Thymus (tissue), 11 donors: ENCODE measurements around the gene SYTL2. TPM values are rescaled to one million over a fixed set of nuclear protein-coding genes. Genes with fewer than 3 reads are reported as not detected.

Experiments
- DNase-seq, 9 donors: peaks; one replicate each; pipeline ENCODE4 v3.0.0-alpha.2; 2013; ENCODE audit warnings: low spot score in 9 of 9, low read depth in 6 of 9, missing footprints in 1 of 9
- H3K27ac ChIP-seq, 2 donors: one replicate each; pipeline ENCODE4 v1.5.1; 2013; ENCODE audit warnings: control low read depth in 1 of 2, low read depth in 1 of 2, low read length in 1 of 2, mild to moderate bottlenecking in 1 of 2, moderate library complexity in 1 of 2
- H3K27me3 ChIP-seq, 2 donors: one replicate each; pipeline ENCODE4 v1.5.1; 2013; ENCODE audit warnings: low read length in 1 of 2; ENCODE audit not compliant: control insufficient read depth in 2 of 2, insufficient read depth in 1 of 2
- H3K36me3 ChIP-seq, 2 donors: one replicate each; pipeline ENCODE4 v1.5.1; 2013; ENCODE audit warnings: low read length in 1 of 2, mild to moderate bottlenecking in 1 of 2, moderate library complexity in 1 of 2; ENCODE audit not compliant: control insufficient read depth in 2 of 2, insufficient read depth in 2 of 2
- H3K4me1 ChIP-seq, 2 donors: one replicate each; pipeline ENCODE4 v1.5.1; 2013; ENCODE audit warnings: low read length in 2 of 2; ENCODE audit not compliant: control insufficient read depth in 2 of 2, insufficient read depth in 2 of 2
- H3K4me3 ChIP-seq, 2 donors: one replicate each; pipeline ENCODE4 v1.5.1; 2013; ENCODE audit warnings: low read length in 2 of 2, control low read depth in 1 of 2, mild to moderate bottlenecking in 1 of 2
- H3K9me3 ChIP-seq, 2 donors: one replicate each; pipeline ENCODE4 v1.5.1; 2013; ENCODE audit warnings: low read length in 1 of 2, mild to moderate bottlenecking in 1 of 2; ENCODE audit not compliant: control insufficient read depth in 2 of 2, insufficient read depth in 1 of 2
- WGBS: extraction: QIAGEN DNeasy Blood & Tissue Kit; methylation state at CpG from one replicate; pipeline ENCODE4 v1.1.7; 2013; 5-methylcytosine and 5-hydroxymethylcytosine counted together
- polyA plus RNA-seq: library from polyadenylated mRNA; stranded (reverse); fragments of 200-250 nt; gene quantifications from one replicate; pipeline ENCODE4 v1.2.3, GENCODE V29; 2013
- total RNA-seq: library from RNA; stranded (reverse); fragments of 120-200 nt; gene quantifications from one replicate; pipeline ENCODE4 v1.2.4, GENCODE V29; 2013
- donor health status: healthy.

Gene SYTL2
- total and polyA plus RNA-seq, 2 donors, result 15.1 to 22.2 TPM

DNA sequence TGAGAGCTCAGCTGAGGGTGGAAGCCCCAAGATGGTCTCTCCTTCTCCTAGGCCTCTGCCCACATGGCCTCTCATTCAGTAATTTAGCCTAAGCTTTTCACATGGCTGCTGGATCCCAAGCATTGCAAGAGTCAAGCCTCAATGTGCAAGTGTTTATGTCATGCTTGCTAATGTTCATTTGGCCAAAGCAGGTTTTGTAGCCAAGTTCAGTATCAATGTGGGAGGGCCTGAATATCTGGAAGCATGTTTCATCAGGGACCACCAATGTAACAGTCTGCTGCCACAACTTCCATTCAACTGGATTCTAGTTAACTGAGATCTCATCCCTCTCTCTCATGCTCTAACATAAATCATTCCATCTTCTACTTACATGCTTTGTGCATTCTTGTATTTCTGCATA is 8.5 kb upstream of the SYTL2 start:
- no peak overlapping the region for H3K4me3 ChIP-seq
- no peak for DNase-seq
- H3K4me1 ChIP-seq, result peaks cover 0 to 9% of the 10 kb centered on the region in 2 donors
- H3K27ac ChIP-seq, result no peak overlapping the region
- H3K27me3 ChIP-seq, result peaks cover 0 to 10% of the 10 kb centered on the region in 2 donors
- no peaks in the 10 kb centered on the region for H3K36me3 ChIP-seq
- H3K9me3 ChIP-seq, result no peaks in the 10 kb centered on the region

DNA sequence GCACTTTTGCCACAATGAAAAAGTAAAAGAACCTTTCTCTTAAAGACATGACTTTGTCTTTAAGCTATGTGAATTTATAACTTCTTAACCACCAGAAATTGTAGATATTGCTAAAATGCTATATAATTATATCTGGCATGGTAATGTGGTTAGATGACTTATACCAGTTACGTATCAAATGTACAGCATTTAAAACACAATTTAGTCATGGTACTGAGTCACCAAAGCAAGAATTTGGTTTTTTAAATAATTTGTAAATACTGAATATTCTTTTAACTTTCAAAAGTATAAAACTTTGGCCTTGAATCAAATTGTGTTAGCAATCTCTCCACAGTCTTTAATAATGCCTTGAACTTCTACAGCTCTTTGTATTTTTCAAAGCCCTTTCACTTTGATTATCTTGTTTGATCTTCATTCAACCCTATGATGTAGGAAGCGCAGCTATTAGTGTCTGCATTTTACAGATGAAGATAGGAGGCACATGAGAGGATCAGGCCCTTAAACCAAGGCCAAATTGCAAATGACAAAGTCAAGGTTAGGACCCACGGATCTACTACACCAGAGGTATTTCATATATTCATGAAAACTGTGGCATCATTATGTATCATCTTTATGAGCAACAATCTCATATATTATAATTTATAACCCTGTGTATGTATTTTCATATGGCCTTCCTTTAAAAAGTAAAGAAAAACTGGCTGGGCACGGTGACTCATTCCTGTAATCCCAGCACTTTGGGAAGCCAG is 4.4 kb upstream of the SYTL2 start:
- Histone ChIP-seq H3K36me3 (no peaks in the 10 kb centered on the region), H3K4me3 (no peak overlapping the region), H3K27me3 (peaks cover 14 to 36% of the 10 kb centered on the region in 2 donors), H3K27ac (no peak overlapping the region), H3K9me3 (no peaks in the 10 kb centered on the region), H3K4me1 (peaks cover 0 to 10% of the 10 kb centered on the region in 2 donors)
- WGBS, result 83% methylated on average over 4 of the region's 4 CpGs
- no peak for DNase-seq

DNA sequence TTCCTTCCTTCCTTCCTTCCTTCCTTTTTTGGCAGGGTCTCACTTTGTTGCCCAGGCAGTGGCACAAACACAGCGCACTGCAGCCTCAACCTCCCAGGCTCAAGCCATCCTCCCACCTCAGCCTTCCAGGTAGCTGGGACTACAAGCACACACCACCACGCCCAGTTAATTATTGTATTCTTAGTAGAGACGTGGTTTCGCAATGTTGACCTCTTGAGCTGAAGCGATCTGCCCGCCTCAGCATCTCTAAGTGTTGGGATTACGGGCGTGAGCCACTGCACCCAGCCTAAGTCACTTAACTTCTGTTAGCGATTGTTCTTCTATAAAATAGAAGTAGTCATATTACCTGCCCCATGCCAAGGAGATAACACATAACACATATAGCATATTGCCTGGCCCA is 2.8 kb upstream of the SYTL2 start:
- Histone ChIP-seq H3K9me3 (no peaks in the 10 kb centered on the region), H3K27me3 (peaks cover 24 to 52% of the 10 kb centered on the region in 2 donors), H3K4me1 (peaks cover 0 to 17% of the 10 kb centered on the region in 2 donors), H3K27ac (no peak overlapping the region), H3K4me3 (no peak overlapping the region), H3K36me3 (no peaks in the 10 kb centered on the region)
- no peak for DNase-seq
- 96% methylated on average over 9 of the region's 9 CpGs for WGBS

DNA sequence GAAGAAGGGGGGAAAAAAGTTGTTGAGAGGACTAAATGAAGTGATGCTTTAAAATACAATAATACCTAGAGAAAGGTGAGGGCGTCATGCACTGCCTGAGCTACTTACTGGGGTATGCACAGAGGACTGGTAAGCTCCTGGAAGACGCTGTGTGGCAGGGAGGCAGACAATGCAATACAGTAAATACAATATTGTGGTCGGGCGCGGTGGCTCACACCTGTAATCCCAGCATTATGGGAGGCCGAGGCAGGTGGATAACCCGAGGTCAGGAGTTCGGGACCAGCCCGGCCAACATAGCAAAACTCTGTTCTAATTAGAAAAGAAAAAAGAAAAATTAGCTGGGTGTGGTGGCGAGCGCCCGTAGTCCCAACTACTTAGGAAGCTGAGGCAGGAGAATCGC is 683 bp upstream of the SYTL2 start:
- WGBS, result 87% methylated on average over 13 of the region's 13 CpGs
- no peaks in the 10 kb centered on the region for H3K36me3 ChIP-seq
- peaks cover 0 to 17% of the 10 kb centered on the region in 2 donors for H3K4me1 ChIP-seq
- H3K4me3 ChIP-seq, result peak overlapping the region; percentile 11 to 50
- no peak overlapping the region for H3K27ac ChIP-seq
- DNase-seq, result no peak
- H3K27me3 ChIP-seq, result peaks cover 24 to 58% of the 10 kb centered on the region in 2 donors
- no peaks in the 10 kb centered on the region for H3K9me3 ChIP-seq

DNA sequence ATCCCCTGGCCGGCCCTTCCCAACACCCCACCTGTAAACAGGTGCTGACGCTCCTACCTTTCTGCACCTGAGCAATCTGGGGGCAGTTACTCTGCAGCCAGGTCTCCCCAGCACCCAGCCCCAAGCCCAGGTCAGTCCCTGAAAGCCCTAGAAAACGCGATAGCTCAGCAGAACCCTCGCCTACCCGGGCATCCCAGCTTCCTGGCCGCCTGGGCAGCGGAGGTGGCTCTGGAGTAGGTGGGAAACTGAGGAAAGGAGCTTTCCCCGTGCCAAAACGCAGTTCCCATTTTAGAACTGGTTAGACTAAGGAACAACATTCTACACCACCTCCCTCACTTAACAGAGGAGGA is 445 bp downstream of the SYTL2 start:
- Histone ChIP-seq H3K27me3 (peaks cover 24 to 56% of the 10 kb centered on the region in 2 donors), H3K4me1 (peaks cover 0 to 17% of the 10 kb centered on the region in 2 donors), H3K4me3 (peak overlapping the region; percentile 38 to 50), H3K36me3 (no peaks in the 10 kb centered on the region), H3K9me3 (no peaks in the 10 kb centered on the region), H3K27ac (peak overlapping the region in 1 of 2 donors; percentile 47)
- DNase-seq, result no peak
- WGBS, result 5% methylated on average over 10 of the region's 10 CpGs

DNA sequence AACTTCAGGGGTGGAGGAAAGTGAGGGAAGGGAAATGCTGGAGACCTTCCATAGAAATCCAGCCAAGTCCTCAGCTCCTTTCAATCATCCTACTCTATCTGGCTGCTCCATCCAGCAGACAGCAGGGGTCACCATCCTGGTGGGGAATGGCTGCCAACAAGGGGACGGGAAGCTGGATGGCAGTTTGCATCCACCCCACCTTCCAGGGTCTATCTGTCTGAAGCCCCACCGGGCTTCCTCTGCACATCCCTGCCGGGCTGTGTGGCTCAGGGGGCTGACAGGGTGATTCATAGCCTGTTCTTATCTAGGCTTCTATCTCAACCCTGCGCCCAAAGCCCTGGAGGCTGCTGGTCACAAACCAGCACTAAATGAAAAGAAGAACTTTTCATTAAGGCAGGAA is 1.1 kb downstream of the SYTL2 start:
- peaks cover 0 to 17% of the 10 kb centered on the region in 2 donors for H3K4me1 ChIP-seq
- H3K27me3 ChIP-seq, result peaks cover 24 to 60% of the 10 kb centered on the region in 2 donors
- peak overlapping the region in 1 of 2 donors; percentile 15 for H3K27ac ChIP-seq
- DNase-seq, result peak in 1 of 9 donors; percentile 6
- peak overlapping the region; percentile 38 to 50 for H3K4me3 ChIP-seq
- no peaks in the 10 kb centered on the region for H3K9me3 ChIP-seq
- H3K36me3 ChIP-seq, result no peaks in the 10 kb centered on the region
- 11% methylated on average over 4 of the region's 4 CpGs for WGBS

DNA sequence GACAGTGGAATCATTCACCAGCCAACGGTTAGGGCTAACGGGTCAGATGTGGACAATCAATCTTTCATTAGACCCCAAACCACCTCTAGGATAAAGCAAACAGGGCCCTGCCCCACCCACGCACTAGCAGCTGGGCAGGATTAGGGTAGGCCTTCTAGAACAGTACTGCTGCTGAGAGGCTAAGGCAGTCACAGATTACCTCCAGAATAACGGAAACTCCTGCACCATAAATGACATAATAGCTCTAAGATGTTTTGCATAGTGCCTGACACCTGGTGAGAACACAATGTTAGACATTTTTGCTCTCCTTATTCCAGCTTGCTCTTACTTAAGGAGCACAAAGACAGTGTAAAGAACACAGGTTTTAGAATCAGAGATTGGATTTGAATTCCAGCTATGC is 1.8 kb downstream of the SYTL2 start:
- 93% methylated on average over 4 of the region's 4 CpGs for WGBS
- peak in 1 of 9 donors; percentile 29 for DNase-seq
- H3K9me3 ChIP-seq, result no peaks in the 10 kb centered on the region
- H3K36me3 ChIP-seq, result no peaks in the 10 kb centered on the region
- H3K4me1 ChIP-seq, result peaks cover 0 to 17% of the 10 kb centered on the region in 2 donors
- H3K4me3 ChIP-seq, result no peak overlapping the region
- peaks cover 24 to 60% of the 10 kb centered on the region in 2 donors for H3K27me3 ChIP-seq
- H3K27ac ChIP-seq, result no peak overlapping the region

DNA sequence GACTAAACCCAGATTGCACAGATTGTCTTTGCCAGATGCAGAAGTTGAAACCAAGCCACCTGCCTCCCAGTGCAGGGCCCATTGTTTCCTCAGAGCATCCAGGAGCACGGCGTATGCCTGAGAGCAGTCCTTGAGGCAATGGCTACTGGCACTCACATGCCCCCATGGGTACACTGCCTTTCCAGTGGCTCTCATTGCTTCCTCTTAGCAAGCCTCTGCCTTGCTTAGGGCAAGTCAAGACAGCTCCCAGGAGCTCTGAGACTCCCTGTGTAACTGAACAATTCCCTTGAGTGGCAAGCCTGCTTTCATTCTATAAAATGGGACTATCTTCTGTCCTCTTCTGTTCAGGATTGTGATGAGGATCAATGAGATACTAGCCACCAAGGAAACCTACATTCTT is 4.1 kb downstream of the SYTL2 start:
- peaks cover 0 to 17% of the 10 kb centered on the region in 2 donors for H3K4me1 ChIP-seq
- no peak overlapping the region for H3K27ac ChIP-seq
- 94% methylated on average over 2 of the region's 2 CpGs for WGBS
- H3K27me3 ChIP-seq, result peaks cover 20 to 41% of the 10 kb centered on the region in 2 donors
- DNase-seq, result no peak
- no peaks in the 10 kb centered on the region for H3K36me3 ChIP-seq
- no peaks in the 10 kb centered on the region for H3K9me3 ChIP-seq
- no peak overlapping the region for H3K4me3 ChIP-seq

DNA sequence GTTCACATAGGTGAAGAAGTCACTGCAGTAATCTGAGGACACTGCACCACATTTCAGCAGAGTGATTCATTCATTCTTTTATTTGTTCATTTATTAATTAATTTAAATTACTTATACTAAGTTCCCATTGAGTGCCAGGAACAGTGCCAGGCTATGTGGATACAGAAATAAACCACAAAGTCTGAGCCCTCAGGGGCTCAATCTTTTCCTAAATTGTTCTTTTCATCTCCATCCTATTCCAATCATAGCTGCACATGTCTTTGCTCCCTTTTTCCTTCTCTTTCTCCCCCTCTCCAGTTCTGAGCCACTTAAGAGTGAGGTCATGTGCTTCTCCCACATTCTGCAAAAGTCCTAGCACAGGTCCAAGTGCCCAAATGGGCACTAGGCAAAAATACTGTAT is 4.9 kb downstream of the SYTL2 start:
- no peaks in the 10 kb centered on the region for H3K36me3 ChIP-seq
- H3K27ac ChIP-seq, result no peak overlapping the region
- H3K4me3 ChIP-seq, result no peak overlapping the region
- H3K9me3 ChIP-seq, result no peaks in the 10 kb centered on the region
- DNase-seq, result no peak
- peaks cover 15 to 33% of the 10 kb centered on the region in 2 donors for H3K27me3 ChIP-seq
- H3K4me1 ChIP-seq, result peaks cover 0 to 11% of the 10 kb centered on the region in 2 donors
